Neural cell (in vitro differentiated cells): ENCODE data around the gene FBXO10. TPM values are rescaled to one million over a fixed set of nuclear protein-coding genes. Genes with fewer than 3 reads are reported as not detected.

Experiments
- H2AFZ ChIP-seq: fragments of 200-600, 300-800 bp; sonication (generic), shearing (Covaris generic); 2 replicates; pipeline ENCODE4 v1.6.0; 2014; ENCODE audit warnings: low read depth, mild to moderate bottlenecking, antibody characterized with exemption, low read length, moderate library complexity
- H3F3A ChIP-seq: fragments of 200-600 bp; shearing (Covaris generic); 2 replicates; pipeline ENCODE4 v1.6.1; 2016; ENCODE audit warnings: mild to moderate bottlenecking, moderate library complexity, mixed read lengths, antibody characterized with exemption, low read length; ENCODE audit not compliant: insufficient read depth, poor library complexity, severe bottlenecking
- H3K27ac ChIP-seq: fragments of 200-600, 300-800 bp; sonication (generic), shearing (Covaris generic); 2 replicates; pipeline ENCODE4 v1.5.1; 2014; ENCODE audit warnings: mild to moderate bottlenecking, low read length, moderate library complexity
- H3K27me3 ChIP-seq: fragments of 300-800, 200-600 bp; sonication (generic), shearing (Covaris generic); 2 replicates; pipeline ENCODE4 v1.6.0; 2014; ENCODE audit warnings: mild to moderate bottlenecking, low read depth, low read length, moderate library complexity; ENCODE audit not compliant: insufficient read depth
- H3K36me3 ChIP-seq: fragments of 300-800, 200-600 bp; sonication (generic), shearing (Covaris generic); 2 replicates; pipeline ENCODE4 v1.5.1; 2014; ENCODE audit warnings: mild to moderate bottlenecking, antibody characterized with exemption, low read length, moderate library complexity; ENCODE audit not compliant: insufficient read depth
- H3K4me2 ChIP-seq: fragments of 300-800, 200-600 bp; sonication (generic), shearing (Covaris generic); 2 replicates; pipeline ENCODE4 v1.6.0; 2014; ENCODE audit warnings: mild to moderate bottlenecking, low read length
- H3K4me3 ChIP-seq: fragments of 300-800, 200-600 bp; sonication (generic), shearing (Covaris generic); 2 replicates; pipeline ENCODE4 v1.5.1; 2014; ENCODE audit warnings: mild to moderate bottlenecking, low read length, moderate library complexity
- H3K79me2 ChIP-seq: fragments of 200-600 bp; shearing (Covaris generic); replicated peaks from 2 replicates; pipeline ENCODE4 v1.6.0; 2014; ENCODE audit warnings: mild to moderate bottlenecking, low read length, moderate library complexity; ENCODE audit not compliant: insufficient read depth
- H3K9ac ChIP-seq: fragments of 300-800, 200-600 bp; sonication (generic), shearing (Covaris generic); 2 replicates; pipeline ENCODE4 v1.6.1; 2016; ENCODE audit warnings: mild to moderate bottlenecking, low read length, mixed read lengths
- H3K9me2 ChIP-seq: fragments of 200-600 bp; shearing (Covaris generic); 2 replicates; pipeline ENCODE4 v1.6.1; 2016; ENCODE audit warnings: mild to moderate bottlenecking, low read length, mixed read lengths; ENCODE audit not compliant: insufficient read depth
- H3K9me3 ChIP-seq: fragments of 200-600, 300-800 bp; sonication (generic), shearing (Covaris generic); 2 replicates; pipeline ENCODE4 v1.6.1; 2016; ENCODE audit warnings: mild to moderate bottlenecking, mixed run types, low read length, moderate library complexity, mixed read lengths
- H4K20me1 ChIP-seq: fragments of 200-600 bp; shearing (Covaris generic); 2 replicates; pipeline ENCODE4 v1.6.1; 2016; ENCODE audit warnings: mild to moderate bottlenecking, mixed run types; ENCODE audit not compliant: insufficient read depth
- EP300 ChIP-seq: fragments of 450-650 bp; conservative IDR thresholded peaks from 2 replicates; pipeline ENCODE4 v1.6.1; 2014; ENCODE audit warnings: antibody characterized with exemption, mild to moderate bottlenecking, moderate library complexity; ENCODE audit not compliant: poor library complexity, severe bottlenecking
- EZH2 ChIP-seq: fragments of 200-600, 300-800 bp; shearing (Covaris generic), sonication (generic); IDR thresholded peaks from 2 replicates; pipeline ENCODE4 v1.6.1; 2014; ENCODE audit warnings: antibody characterized with exemption, low read length, borderline replicate concordance, mild to moderate bottlenecking; ENCODE audit not compliant: insufficient read depth, poor library complexity, severe bottlenecking
- MXI1 ChIP-seq: fragments of 450-650 bp; conservative IDR thresholded peaks from 2 replicates; pipeline ENCODE4 v1.6.1; 2014; ENCODE audit warnings: antibody characterized with exemption, mild to moderate bottlenecking; ENCODE audit not compliant: poor library complexity, severe bottlenecking
- POLR2AphosphoS5 ChIP-seq: IDR thresholded peaks from 2 replicates; pipeline ENCODE4 v1.6.1; 2012
- RAD21 ChIP-seq: fragments of 450-650 bp; conservative IDR thresholded peaks from 2 replicates; pipeline ENCODE4 v1.6.1; 2014; ENCODE audit warnings: antibody characterized with exemption, mild to moderate bottlenecking, moderate library complexity
- SMC3 ChIP-seq: fragments of 450-650 bp; conservative IDR thresholded peaks from 2 replicates; pipeline ENCODE4 v1.6.1; 2014; ENCODE audit warnings: antibody characterized with exemption, mild to moderate bottlenecking, moderate library complexity; ENCODE audit not compliant: poor library complexity
- TAF1 ChIP-seq: IDR thresholded peaks from 2 replicates; pipeline ENCODE4 v1.6.1; 2012; ENCODE audit warnings: low read depth
- polyA plus RNA-seq: library from polyadenylated mRNA; depleted of rRNA; stranded (reverse); fragments of >200 nt; gene quantifications from 2 replicates; pipeline ENCODE4 v1.2.3, GENCODE V29; 2014
- TF ChIP-seq, protein P1 (sequence below): fragments of 450-650 bp; IDR thresholded peaks from 2 replicates; pipeline ENCODE4 v1.5.1; 2014; ENCODE audit warnings: antibody characterized with exemption, mild to moderate bottlenecking, moderate library complexity; ENCODE audit not compliant: poor library complexity, severe bottlenecking
- TF ChIP-seq, protein P2 (sequence below): IDR thresholded peaks from 2 replicates; pipeline ENCODE4 v1.6.1; 2012; ENCODE audit warnings: borderline replicate concordance

FBXO10 gene
- polyA plus RNA-seq, 1 donor from 2014 or later, result 16.0 TPM

DNA sequence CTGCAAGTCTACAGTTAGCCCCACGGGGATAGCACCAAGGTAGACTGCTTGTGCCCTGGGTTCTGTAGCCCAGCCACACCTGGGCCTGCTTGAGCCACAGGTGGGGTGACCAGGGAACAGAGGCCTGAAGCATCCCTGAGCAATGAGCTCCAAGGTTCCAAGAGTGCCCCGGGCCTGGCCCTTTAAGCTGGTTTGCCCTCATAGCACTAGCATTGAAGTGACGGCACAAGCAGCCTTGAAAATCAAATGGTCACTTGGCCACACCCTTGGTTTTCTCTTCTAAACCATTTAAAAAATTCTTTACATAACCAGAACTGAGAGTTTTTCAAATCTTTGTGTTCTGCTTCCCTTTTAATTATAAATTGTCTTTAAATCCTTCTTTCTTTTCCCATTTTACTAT is 24.7 kb downstream of the FBXO10 start:
- H3K9me3 ChIP-seq, result no peaks in the 10 kb centered on the region
- no peaks in the 10 kb centered on the region for H3K9me2 ChIP-seq
- no peak overlapping the region for H2AFZ ChIP-seq
- no peaks in the 10 kb centered on the region for H3K27me3 ChIP-seq
- H3K27ac ChIP-seq, result no peak overlapping the region
- no peak overlapping the region for H3K4me2 ChIP-seq
- H3K36me3 ChIP-seq, result no peaks in the 10 kb centered on the region
- no peak overlapping the region for H3K4me3 ChIP-seq
- TF ChIP-seq, protein P1, sequence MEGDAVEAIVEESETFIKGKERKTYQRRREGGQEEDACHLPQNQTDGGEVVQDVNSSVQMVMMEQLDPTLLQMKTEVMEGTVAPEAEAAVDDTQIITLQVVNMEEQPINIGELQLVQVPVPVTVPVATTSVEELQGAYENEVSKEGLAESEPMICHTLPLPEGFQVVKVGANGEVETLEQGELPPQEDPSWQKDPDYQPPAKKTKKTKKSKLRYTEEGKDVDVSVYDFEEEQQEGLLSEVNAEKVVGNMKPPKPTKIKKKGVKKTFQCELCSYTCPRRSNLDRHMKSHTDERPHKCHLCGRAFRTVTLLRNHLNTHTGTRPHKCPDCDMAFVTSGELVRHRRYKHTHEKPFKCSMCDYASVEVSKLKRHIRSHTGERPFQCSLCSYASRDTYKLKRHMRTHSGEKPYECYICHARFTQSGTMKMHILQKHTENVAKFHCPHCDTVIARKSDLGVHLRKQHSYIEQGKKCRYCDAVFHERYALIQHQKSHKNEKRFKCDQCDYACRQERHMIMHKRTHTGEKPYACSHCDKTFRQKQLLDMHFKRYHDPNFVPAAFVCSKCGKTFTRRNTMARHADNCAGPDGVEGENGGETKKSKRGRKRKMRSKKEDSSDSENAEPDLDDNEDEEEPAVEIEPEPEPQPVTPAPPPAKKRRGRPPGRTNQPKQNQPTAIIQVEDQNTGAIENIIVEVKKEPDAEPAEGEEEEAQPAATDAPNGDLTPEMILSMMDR, result no peak
- no peak for TF ChIP-seq EP300
- no peak for TF ChIP-seq EZH2
- TF ChIP-seq SMC3, result no peak
- TF ChIP-seq, protein P2, sequence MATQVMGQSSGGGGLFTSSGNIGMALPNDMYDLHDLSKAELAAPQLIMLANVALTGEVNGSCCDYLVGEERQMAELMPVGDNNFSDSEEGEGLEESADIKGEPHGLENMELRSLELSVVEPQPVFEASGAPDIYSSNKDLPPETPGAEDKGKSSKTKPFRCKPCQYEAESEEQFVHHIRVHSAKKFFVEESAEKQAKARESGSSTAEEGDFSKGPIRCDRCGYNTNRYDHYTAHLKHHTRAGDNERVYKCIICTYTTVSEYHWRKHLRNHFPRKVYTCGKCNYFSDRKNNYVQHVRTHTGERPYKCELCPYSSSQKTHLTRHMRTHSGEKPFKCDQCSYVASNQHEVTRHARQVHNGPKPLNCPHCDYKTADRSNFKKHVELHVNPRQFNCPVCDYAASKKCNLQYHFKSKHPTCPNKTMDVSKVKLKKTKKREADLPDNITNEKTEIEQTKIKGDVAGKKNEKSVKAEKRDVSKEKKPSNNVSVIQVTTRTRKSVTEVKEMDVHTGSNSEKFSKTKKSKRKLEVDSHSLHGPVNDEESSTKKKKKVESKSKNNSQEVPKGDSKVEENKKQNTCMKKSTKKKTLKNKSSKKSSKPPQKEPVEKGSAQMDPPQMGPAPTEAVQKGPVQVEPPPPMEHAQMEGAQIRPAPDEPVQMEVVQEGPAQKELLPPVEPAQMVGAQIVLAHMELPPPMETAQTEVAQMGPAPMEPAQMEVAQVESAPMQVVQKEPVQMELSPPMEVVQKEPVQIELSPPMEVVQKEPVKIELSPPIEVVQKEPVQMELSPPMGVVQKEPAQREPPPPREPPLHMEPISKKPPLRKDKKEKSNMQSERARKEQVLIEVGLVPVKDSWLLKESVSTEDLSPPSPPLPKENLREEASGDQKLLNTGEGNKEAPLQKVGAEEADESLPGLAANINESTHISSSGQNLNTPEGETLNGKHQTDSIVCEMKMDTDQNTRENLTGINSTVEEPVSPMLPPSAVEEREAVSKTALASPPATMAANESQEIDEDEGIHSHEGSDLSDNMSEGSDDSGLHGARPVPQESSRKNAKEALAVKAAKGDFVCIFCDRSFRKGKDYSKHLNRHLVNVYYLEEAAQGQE, result no peak
- TF ChIP-seq RAD21, result no peak
- no peak for TF ChIP-seq MXI1
- no peak for TF ChIP-seq POLR2AphosphoS5
- no peak for TF ChIP-seq TAF1
- H3K79me2 ChIP-seq, result no peaks in the 10 kb centered on the region
- H3K9ac ChIP-seq, result no peak overlapping the region
- no peaks in the 10 kb centered on the region for H3F3A ChIP-seq
- no peaks in the 10 kb centered on the region for H4K20me1 ChIP-seq

DNA sequence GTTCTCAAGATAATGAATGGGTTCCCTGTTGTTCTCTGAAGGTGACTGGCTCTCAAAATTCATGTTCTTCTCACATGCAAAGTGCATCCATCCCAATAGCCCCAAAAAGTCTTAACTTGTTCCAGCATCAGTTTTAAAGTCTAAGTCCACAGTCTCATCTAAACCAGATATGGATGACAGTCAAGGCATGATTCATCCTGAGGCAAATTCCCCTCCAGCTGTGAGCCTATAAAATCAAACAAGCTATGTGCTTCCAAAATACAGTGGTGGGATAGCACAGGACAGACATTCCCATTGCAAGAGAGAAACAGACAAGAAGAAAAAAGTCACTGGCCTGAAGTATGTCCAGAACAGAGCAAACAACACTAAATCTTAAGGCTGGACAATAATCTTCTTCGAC is 25.4 kb downstream of the FBXO10 start:
- Histone ChIP-seq H4K20me1 (no peaks in the 10 kb centered on the region), H3K9me2 (no peaks in the 10 kb centered on the region), H3F3A (no peaks in the 10 kb centered on the region), H3K4me3 (no peak overlapping the region), H3K4me2 (no peak overlapping the region), H3K36me3 (no peaks in the 10 kb centered on the region), H3K9me3 (no peaks in the 10 kb centered on the region), H3K79me2 (no peaks in the 10 kb centered on the region), H3K9ac (no peak overlapping the region), H3K27ac (no peak overlapping the region), H2AFZ (no peak overlapping the region), H3K27me3 (no peaks in the 10 kb centered on the region)
- TF ChIP-seq, protein P1, result no peak
- no peak for TF ChIP-seq MXI1
- TF ChIP-seq RAD21, result no peak
- no peak for TF ChIP-seq EP300
- TF ChIP-seq, protein P2, result no peak
- no peak for TF ChIP-seq TAF1
- no peak for TF ChIP-seq EZH2
- TF ChIP-seq SMC3, result no peak
- no peak for TF ChIP-seq POLR2AphosphoS5
